Retinal pigment epithelial cell (primary cell): ENCODE measurements around the gene HLA-DRB1.

Experiments used
- DNase-seq: peaks from one replicate; pipeline ENCODE4 v3.0.0-alpha.2; 2010; ENCODE audit warnings: low read depth
- H3K4me3 ChIP-seq: 2 replicates; pipeline ENCODE4 v1.5.1; 2011; ENCODE audit warnings: mild to moderate bottlenecking, low read length, control low read depth, moderate library complexity
- TF ChIP-seq, protein P1 (sequence below): conservative IDR thresholded peaks from 2 replicates; pipeline ENCODE4 v1.5.1; 2011; ENCODE audit warnings: low read depth, low read length, control low read depth, inconsistent platforms

HLA-DRB1 gene

DNA sequence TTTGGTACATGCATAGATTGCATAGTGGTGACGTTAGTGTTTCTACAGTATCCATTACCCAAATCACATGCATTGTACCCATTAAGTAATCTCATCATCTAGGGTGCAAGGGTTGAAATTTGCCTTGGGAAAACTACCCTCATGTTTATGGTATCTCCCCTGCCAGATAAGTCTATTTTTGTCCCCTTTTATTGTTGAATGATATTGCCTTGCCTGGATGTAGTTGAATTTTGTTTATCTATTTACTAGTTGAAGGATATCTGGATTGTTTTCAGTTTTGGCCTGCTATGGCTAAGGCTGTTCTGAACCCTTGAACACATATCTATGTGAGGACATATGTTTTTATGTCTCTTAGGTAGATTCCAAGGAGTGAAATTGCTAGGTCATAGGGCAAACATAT is 13.4 kb downstream of the HLA-DRB1 start:
- TF ChIP-seq, protein P1, sequence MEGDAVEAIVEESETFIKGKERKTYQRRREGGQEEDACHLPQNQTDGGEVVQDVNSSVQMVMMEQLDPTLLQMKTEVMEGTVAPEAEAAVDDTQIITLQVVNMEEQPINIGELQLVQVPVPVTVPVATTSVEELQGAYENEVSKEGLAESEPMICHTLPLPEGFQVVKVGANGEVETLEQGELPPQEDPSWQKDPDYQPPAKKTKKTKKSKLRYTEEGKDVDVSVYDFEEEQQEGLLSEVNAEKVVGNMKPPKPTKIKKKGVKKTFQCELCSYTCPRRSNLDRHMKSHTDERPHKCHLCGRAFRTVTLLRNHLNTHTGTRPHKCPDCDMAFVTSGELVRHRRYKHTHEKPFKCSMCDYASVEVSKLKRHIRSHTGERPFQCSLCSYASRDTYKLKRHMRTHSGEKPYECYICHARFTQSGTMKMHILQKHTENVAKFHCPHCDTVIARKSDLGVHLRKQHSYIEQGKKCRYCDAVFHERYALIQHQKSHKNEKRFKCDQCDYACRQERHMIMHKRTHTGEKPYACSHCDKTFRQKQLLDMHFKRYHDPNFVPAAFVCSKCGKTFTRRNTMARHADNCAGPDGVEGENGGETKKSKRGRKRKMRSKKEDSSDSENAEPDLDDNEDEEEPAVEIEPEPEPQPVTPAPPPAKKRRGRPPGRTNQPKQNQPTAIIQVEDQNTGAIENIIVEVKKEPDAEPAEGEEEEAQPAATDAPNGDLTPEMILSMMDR = no peak
- DNase-seq = no peak
- H3K4me3 ChIP-seq = no peak overlapping the region

- no peak for DNase-seq
Measured at GRCh38 chr6:32570363-32570905, 19.2 kb downstream of the HLA-DRB1 start.

GRCh38 chr6:32568561-32568960 is 21.1 kb downstream of the HLA-DRB1 start:
- no peak overlapping the region for H3K4me3 ChIP-seq
- DNase-seq = no peak
- TF ChIP-seq, protein P1 = no peak

More at GRCh38 chr6:32570363-32570905, 19.2 kb downstream of the HLA-DRB1 start:
- H3K4me3 ChIP-seq = no peak overlapping the region
- TF ChIP-seq, protein P1 = no peak

DNA sequence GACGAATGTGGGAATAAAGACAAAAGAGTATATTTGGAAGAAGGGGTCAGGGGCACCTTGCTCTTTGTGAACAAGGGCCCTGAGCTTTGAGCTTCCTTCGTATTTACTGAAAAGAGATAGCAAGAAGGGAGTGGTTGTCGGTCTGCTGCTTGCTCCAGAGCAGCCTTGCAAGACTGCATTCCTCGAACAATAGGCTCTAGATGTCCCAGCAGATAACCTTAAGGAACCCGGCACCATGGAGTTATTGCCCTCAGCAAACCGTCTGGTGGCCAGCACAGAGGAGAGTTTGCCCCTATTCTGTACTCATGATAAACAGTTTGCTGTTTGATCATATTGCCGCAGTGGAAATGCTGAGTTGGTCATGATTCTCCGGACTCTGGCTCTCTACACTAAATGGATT is 22.7 kb downstream of the HLA-DRB1 start:
- DNase-seq = no peak
- TF ChIP-seq, protein P1 = no peak
- H3K4me3 ChIP-seq = no peak overlapping the region

DNA sequence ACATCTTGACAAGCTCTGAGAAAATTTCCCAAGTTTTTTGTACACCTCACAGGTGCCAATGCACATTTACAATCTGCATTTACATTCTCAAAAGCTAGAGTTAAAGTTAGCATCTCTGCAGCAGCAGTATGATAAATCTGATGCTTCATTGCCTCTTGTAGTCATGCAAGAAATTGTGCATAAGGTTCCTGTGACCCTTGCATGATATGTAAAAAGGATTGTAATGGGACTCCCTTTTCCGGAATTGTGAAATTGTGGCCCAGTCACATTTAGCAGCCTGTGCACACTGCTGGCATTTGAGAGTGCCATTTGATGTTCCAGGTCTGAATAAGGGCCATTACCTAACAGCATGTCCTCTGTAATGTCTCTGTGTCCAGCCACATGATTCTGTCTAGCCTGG is 24.1 kb downstream of the HLA-DRB1 start:
- H3K4me3 ChIP-seq = no peak overlapping the region
- TF ChIP-seq, protein P1 = no peak

GRCh38 chr6:32562940-32563339 is 26.7 kb downstream of the HLA-DRB1 start:
- no peak for DNase-seq
- H3K4me3 ChIP-seq = no peak overlapping the region
- TF ChIP-seq, protein P1 = no peak

More for the DNA sequence above, 24.1 kb downstream of the HLA-DRB1 start:
- no peak for DNase-seq

GRCh38 chr6:32559747-32560146 is 29.9 kb downstream of the HLA-DRB1 start:
- H3K4me3 ChIP-seq = no peak overlapping the region
- no peak for DNase-seq
- TF ChIP-seq, protein P1 = no peak
